ENCODE results near the gene NELL1. TPM values are rescaled to one million over a fixed set of nuclear protein-coding genes. Genes with fewer than 3 reads are reported as not detected.

Gene NELL1
- total and polyA plus RNA-seq, 2 donors (not counting 1 experiment from before 2014, with no cell fraction given), result not detected

DNA sequence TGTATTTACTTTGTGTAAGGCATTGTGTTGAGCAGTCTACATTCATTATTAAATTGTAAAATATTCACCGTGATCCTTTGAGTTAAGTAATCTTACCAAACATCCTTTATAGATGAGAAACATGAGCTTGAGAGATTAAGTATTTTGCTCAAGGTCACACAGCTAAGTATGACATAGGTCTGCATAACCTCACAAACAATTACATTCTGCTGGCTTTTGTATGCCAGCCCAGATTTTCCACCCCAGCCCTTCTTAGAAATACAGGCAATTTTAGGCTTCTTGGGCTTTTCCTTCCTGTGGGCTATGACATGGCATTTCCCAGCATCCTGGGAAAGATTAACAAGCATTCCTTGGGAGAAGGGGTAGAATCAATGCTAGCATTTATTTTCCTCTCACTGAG lies 357.3 kb downstream of the NELL1 start:
- Histone ChIP-seq H3K4me2 (ENCODE audit: extremely low read depth, insufficient read depth, low read length) (no peak overlapping the region), H3K4me3 (replicated peaks in 1 of 4; ENCODE audit: control extremely low read depth in 1 of 4, insufficient read depth in 1 of 4, low read depth in 3 of 4, low read length in 4 of 4) (no peak overlapping the region), H3K27me3 (ENCODE audit: control insufficient read depth, insufficient read depth, low read length) (no peaks in the 10 kb centered on the region), H3K27ac (ENCODE audit: insufficient read depth, low read length) (no peak overlapping the region), H3K36me3 (ENCODE audit: control insufficient read depth, insufficient read depth, low read length) (no peaks in the 10 kb centered on the region), H3K9ac (ENCODE audit: insufficient read depth, low read length) (no peak overlapping the region), H3K79me2 (ENCODE audit: control insufficient read depth, insufficient read depth, low read length) (no peaks in the 10 kb centered on the region), H3K9me3 (ENCODE audit: control insufficient read depth, insufficient read depth, low read depth, low read length) (no peaks in the 10 kb centered on the region), H4K20me1 (ENCODE audit: control insufficient read depth, extremely low read depth, insufficient read depth, low read length) (no peaks in the 10 kb centered on the region), H3K4me1 (ENCODE audit: control insufficient read depth, extremely low read depth, insufficient read depth, low read length) (no peaks in the 10 kb centered on the region), H2AFZ (ENCODE audit: low read length) (no peak overlapping the region)
- TF ChIP-seq CTCF (conservative IDR thresholded peaks at IDR 0.05 in 1 of 2, IDR thresholded peaks at IDR 0.05 in 1 of 2; ENCODE audit: low read depth in 1 of 2, low read length in 2 of 2) (no peak), EZH2 (IDR thresholded peaks at IDR 0.05; ENCODE audit: low read length, missing control alignments) (no peak)
- DNase-seq (ENCODE audit: low read depth in 2 of 2), result no peak

- no peak overlapping the region for H3K4me3 ChIP-seq (replicated peaks in 1 of 4; ENCODE audit: control extremely low read depth in 1 of 4, insufficient read depth in 1 of 4, low read depth in 3 of 4, low read length in 4 of 4)
- no peak for TF ChIP-seq EZH2 (IDR thresholded peaks at IDR 0.05; ENCODE audit: low read length, missing control alignments)
- no peaks in the 10 kb centered on the region for H4K20me1 ChIP-seq (ENCODE audit: control insufficient read depth, extremely low read depth, insufficient read depth, low read length)
- H3K9me3 ChIP-seq (ENCODE audit: control insufficient read depth, insufficient read depth, low read depth, low read length), result no peaks in the 10 kb centered on the region
- no peak overlapping the region for H2AFZ ChIP-seq (ENCODE audit: low read length)
- H3K36me3 ChIP-seq (ENCODE audit: control insufficient read depth, insufficient read depth, low read length), result no peaks in the 10 kb centered on the region
- no peak overlapping the region for H3K27ac ChIP-seq (ENCODE audit: insufficient read depth, low read length)
- no peaks in the 10 kb centered on the region for H3K27me3 ChIP-seq (ENCODE audit: control insufficient read depth, insufficient read depth, low read length)
- H3K4me1 ChIP-seq (ENCODE audit: control insufficient read depth, extremely low read depth, insufficient read depth, low read length), result no peaks in the 10 kb centered on the region
- no peaks in the 10 kb centered on the region for H3K79me2 ChIP-seq (ENCODE audit: control insufficient read depth, insufficient read depth, low read length)
- H3K4me2 ChIP-seq (ENCODE audit: extremely low read depth, insufficient read depth, low read length), result no peak overlapping the region
- no peak for DNase-seq (ENCODE audit: low read depth in 2 of 2)
- H3K9ac ChIP-seq (ENCODE audit: insufficient read depth, low read length), result no peak overlapping the region
Measured at GRCh38 chr11:21037850-21038249, 368.5 kb downstream of the NELL1 start.

GRCh38 chr11:21038801-21039200 lies 369.4 kb downstream of the NELL1 start:
- no peaks in the 10 kb centered on the region for H3K79me2 ChIP-seq (ENCODE audit: control insufficient read depth, insufficient read depth, low read length)
- no peaks in the 10 kb centered on the region for H3K9me3 ChIP-seq (ENCODE audit: control insufficient read depth, insufficient read depth, low read depth, low read length)
- DNase-seq (ENCODE audit: low read depth in 2 of 2), result no peak
- TF ChIP-seq CTCF (conservative IDR thresholded peaks at IDR 0.05 in 1 of 2, IDR thresholded peaks at IDR 0.05 in 1 of 2; ENCODE audit: low read depth in 1 of 2, low read length in 2 of 2) (no peak), EZH2 (IDR thresholded peaks at IDR 0.05; ENCODE audit: low read length, missing control alignments) (no peak)
- H3K4me1 ChIP-seq (ENCODE audit: control insufficient read depth, extremely low read depth, insufficient read depth, low read length), result no peaks in the 10 kb centered on the region
- no peak overlapping the region for H3K9ac ChIP-seq (ENCODE audit: insufficient read depth, low read length)
- no peak overlapping the region for H3K4me2 ChIP-seq (ENCODE audit: extremely low read depth, insufficient read depth, low read length)
- H2AFZ ChIP-seq (ENCODE audit: low read length), result no peak overlapping the region
- H3K27ac ChIP-seq (ENCODE audit: insufficient read depth, low read length), result no peak overlapping the region
- H4K20me1 ChIP-seq (ENCODE audit: control insufficient read depth, extremely low read depth, insufficient read depth, low read length), result no peaks in the 10 kb centered on the region
- no peak overlapping the region for H3K4me3 ChIP-seq (replicated peaks in 1 of 4; ENCODE audit: control extremely low read depth in 1 of 4, insufficient read depth in 1 of 4, low read depth in 3 of 4, low read length in 4 of 4)
- no peaks in the 10 kb centered on the region for H3K36me3 ChIP-seq (ENCODE audit: control insufficient read depth, insufficient read depth, low read length)
- H3K27me3 ChIP-seq (ENCODE audit: control insufficient read depth, insufficient read depth, low read length), result no peaks in the 10 kb centered on the region
